H1 (cell line): Measurements from ENCODE around the gene SMPD2. TPM values are rescaled to one million over a fixed set of nuclear protein-coding genes. Genes with fewer than 3 reads are reported as not detected.

Experiments
- EZH2 ChIP-seq: fragments of 200-600 bp; sonication (generic); IDR thresholded peaks from 2 replicates; pipeline ENCODE4 v1.7.1; 2012; ENCODE audit warnings: low read depth, mild to moderate bottlenecking, moderate library complexity, low read length, inconsistent platforms; ENCODE audit not compliant: severe bottlenecking
- HDAC6 ChIP-seq: IDR thresholded peaks from one replicate; pipeline ENCODE4 v1.7.1; 2012; ENCODE audit warnings: low read depth, mild to moderate bottlenecking, inconsistent platforms, low read length, moderate library complexity
- JUND ChIP-seq: IDR thresholded peaks from 2 replicates; pipeline ENCODE4 v1.6.1; 2011; ENCODE audit warnings: mild to moderate bottlenecking, improper control_type of control experiment, low read length
- RFX5 ChIP-seq: IDR thresholded peaks from 2 replicates; pipeline ENCODE4 v1.6.1; 2011; ENCODE audit warnings: low read depth, low read length, improper control_type of control experiment, borderline replicate concordance
- SIN3A ChIP-seq, 2 experiments: IDR thresholded peaks in 1 of 2; conservative IDR thresholded peaks in 1 of 2; 2 replicates each; pipeline ENCODE4 v1.6.1; 2011 to 2012; ENCODE audit warnings: low read length in 2 of 2, improper control_type of control experiment in 1 of 2, low read depth in 1 of 2, mild to moderate bottlenecking in 1 of 2
- SIRT6 ChIP-seq: IDR thresholded peaks from one replicate; pipeline ENCODE4 v1.7.1; 2012; ENCODE audit warnings: low read length, inconsistent platforms
- polyA plus RNA-seq, 7 experiments: library from polyadenylated mRNA; depleted of rRNA in 3 of 7; stranded (reverse) in 5 of 7; unstranded in 2 of 7; fragments of >200 nt in 5 of 7; fragments of 200-250 nt in 2 of 7; gene quantifications; 1 replicate in 5 of 7; 2 replicates in 1 of 7; 4 replicates in 1 of 7; pipeline versions ENCODE4 v1.2.1 to v1.2.3, GENCODE V29; 2011 to 2013; ENCODE audit warnings: missing spikeins in 2 of 7, mixed read lengths in 2 of 7
- total RNA-seq: library from RNA; stranded (reverse); fragmentation: NEBNext Ultra II Directional; extraction: Animal tissue kit (Norgen Biotek cat#: 25700); gene quantifications from 2 replicates; pipeline ENCODE4 v1.2.1, GENCODE V29; 2021
- TF ChIP-seq, protein P1 (sequence below): fragments of 300-600 bp; sonication (generic); IDR thresholded peaks from 2 replicates; pipeline ENCODE4 v1.7.1; 2012; ENCODE audit warnings: low read length, moderate library complexity, mild to moderate bottlenecking, inconsistent platforms; ENCODE audit not compliant: insufficient replicate concordance

Gene SMPD2
- total and polyA plus RNA-seq, 2 of the 8 experiments (the other 6 are each of a cell fraction or from before 2014, with no cell fraction given): 11.5 to 17.2 TPM

DNA sequence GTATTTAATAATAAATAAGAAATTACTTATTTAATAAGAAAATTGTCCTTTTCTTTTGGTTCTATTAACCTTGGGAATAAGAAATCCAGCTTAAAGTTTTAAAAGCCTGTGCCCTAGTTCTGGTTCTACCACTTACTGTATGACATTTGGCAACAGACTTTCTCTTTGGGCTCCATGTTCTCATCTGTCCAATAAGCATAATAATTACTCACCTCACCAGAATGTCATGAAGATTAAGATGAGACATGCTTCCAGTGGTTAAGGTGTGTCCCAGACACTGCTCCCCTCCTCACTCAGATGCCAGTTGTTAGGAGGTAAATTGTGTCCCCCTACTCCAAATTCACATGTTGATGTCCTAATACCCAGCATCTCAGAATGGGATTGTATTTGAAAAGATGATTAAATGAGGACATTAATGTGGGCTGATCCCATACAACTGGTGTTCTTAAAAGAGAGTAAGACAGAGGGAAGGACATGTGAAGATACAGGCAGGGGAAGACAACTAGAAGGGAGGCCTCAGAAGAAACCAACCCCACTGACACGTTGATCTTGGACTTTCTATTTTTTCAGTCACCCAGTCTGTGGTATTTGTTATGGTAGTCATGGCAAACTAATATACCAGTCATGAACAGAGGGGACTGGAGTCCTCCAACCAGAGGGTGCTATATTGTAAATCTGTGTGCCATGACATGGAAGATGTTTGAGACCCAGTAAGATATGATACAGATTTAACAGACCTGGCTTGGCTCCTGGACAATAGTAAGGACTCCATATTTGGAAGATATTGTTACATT lies 21.4 kb downstream of the SMPD2 start (continued):
- TF ChIP-seq HDAC6 (no peak), RFX5 (no peak), JUND (no peak), EZH2 (no peak), SIN3A (conservative IDR thresholded peaks at IDR 0.05 in 1 of 2, IDR thresholded peaks at IDR 0.05 in 1 of 2; ENCODE audit: low read depth in 1 of 2, low read length in 2 of 2) (no peak), SIRT6 (no peak)
- TF ChIP-seq, protein P1, sequence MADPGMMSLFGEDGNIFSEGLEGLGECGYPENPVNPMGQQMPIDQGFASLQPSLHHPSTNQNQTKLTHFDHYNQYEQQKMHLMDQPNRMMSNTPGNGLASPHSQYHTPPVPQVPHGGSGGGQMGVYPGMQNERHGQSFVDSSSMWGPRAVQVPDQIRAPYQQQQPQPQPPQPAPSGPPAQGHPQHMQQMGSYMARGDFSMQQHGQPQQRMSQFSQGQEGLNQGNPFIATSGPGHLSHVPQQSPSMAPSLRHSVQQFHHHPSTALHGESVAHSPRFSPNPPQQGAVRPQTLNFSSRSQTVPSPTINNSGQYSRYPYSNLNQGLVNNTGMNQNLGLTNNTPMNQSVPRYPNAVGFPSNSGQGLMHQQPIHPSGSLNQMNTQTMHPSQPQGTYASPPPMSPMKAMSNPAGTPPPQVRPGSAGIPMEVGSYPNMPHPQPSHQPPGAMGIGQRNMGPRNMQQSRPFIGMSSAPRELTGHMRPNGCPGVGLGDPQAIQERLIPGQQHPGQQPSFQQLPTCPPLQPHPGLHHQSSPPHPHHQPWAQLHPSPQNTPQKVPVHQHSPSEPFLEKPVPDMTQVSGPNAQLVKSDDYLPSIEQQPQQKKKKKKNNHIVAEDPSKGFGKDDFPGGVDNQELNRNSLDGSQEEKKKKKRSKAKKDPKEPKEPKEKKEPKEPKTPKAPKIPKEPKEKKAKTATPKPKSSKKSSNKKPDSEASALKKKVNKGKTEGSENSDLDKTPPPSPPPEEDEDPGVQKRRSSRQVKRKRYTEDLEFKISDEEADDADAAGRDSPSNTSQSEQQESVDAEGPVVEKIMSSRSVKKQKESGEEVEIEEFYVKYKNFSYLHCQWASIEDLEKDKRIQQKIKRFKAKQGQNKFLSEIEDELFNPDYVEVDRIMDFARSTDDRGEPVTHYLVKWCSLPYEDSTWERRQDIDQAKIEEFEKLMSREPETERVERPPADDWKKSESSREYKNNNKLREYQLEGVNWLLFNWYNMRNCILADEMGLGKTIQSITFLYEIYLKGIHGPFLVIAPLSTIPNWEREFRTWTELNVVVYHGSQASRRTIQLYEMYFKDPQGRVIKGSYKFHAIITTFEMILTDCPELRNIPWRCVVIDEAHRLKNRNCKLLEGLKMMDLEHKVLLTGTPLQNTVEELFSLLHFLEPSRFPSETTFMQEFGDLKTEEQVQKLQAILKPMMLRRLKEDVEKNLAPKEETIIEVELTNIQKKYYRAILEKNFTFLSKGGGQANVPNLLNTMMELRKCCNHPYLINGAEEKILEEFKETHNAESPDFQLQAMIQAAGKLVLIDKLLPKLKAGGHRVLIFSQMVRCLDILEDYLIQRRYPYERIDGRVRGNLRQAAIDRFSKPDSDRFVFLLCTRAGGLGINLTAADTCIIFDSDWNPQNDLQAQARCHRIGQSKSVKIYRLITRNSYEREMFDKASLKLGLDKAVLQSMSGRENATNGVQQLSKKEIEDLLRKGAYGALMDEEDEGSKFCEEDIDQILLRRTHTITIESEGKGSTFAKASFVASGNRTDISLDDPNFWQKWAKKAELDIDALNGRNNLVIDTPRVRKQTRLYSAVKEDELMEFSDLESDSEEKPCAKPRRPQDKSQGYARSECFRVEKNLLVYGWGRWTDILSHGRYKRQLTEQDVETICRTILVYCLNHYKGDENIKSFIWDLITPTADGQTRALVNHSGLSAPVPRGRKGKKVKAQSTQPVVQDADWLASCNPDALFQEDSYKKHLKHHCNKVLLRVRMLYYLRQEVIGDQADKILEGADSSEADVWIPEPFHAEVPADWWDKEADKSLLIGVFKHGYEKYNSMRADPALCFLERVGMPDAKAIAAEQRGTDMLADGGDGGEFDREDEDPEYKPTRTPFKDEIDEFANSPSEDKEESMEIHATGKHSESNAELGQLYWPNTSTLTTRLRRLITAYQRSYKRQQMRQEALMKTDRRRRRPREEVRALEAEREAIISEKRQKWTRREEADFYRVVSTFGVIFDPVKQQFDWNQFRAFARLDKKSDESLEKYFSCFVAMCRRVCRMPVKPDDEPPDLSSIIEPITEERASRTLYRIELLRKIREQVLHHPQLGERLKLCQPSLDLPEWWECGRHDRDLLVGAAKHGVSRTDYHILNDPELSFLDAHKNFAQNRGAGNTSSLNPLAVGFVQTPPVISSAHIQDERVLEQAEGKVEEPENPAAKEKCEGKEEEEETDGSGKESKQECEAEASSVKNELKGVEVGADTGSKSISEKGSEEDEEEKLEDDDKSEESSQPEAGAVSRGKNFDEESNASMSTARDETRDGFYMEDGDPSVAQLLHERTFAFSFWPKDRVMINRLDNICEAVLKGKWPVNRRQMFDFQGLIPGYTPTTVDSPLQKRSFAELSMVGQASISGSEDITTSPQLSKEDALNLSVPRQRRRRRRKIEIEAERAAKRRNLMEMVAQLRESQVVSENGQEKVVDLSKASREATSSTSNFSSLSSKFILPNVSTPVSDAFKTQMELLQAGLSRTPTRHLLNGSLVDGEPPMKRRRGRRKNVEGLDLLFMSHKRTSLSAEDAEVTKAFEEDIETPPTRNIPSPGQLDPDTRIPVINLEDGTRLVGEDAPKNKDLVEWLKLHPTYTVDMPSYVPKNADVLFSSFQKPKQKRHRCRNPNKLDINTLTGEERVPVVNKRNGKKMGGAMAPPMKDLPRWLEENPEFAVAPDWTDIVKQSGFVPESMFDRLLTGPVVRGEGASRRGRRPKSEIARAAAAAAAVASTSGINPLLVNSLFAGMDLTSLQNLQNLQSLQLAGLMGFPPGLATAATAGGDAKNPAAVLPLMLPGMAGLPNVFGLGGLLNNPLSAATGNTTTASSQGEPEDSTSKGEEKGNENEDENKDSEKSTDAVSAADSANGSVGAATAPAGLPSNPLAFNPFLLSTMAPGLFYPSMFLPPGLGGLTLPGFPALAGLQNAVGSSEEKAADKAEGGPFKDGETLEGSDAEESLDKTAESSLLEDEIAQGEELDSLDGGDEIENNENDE: no peak
- TF ChIP-seq, all 59 proteins: peak for 0
